ENCODE data around the gene TWNK.

The TWNK gene

DNA sequence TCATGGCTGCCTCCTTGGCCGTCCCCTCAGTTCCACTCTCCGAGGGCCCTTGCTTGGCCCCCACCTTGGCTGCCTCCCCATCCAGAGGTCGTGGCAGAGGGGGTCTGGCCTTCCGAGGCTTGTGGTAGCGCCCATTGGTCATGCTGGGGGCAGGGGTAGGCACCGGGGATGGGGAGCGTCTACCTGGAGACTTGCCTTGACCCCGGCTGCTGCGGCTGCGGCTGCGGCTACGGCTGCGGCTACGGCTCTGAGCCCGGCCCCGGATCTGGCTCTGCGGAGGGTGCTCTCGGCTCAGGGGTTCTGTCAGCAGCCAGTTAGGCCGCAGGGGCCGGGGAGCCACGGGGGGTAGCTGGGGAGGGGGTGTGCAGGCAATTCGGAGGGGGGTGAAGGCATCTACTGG, 23.0 kb downstream of the TWNK start:
- DNase-seq (ENCODE audit: low read depth in 2 of 2, low spot score in 1 of 2), result no peak

DNA sequence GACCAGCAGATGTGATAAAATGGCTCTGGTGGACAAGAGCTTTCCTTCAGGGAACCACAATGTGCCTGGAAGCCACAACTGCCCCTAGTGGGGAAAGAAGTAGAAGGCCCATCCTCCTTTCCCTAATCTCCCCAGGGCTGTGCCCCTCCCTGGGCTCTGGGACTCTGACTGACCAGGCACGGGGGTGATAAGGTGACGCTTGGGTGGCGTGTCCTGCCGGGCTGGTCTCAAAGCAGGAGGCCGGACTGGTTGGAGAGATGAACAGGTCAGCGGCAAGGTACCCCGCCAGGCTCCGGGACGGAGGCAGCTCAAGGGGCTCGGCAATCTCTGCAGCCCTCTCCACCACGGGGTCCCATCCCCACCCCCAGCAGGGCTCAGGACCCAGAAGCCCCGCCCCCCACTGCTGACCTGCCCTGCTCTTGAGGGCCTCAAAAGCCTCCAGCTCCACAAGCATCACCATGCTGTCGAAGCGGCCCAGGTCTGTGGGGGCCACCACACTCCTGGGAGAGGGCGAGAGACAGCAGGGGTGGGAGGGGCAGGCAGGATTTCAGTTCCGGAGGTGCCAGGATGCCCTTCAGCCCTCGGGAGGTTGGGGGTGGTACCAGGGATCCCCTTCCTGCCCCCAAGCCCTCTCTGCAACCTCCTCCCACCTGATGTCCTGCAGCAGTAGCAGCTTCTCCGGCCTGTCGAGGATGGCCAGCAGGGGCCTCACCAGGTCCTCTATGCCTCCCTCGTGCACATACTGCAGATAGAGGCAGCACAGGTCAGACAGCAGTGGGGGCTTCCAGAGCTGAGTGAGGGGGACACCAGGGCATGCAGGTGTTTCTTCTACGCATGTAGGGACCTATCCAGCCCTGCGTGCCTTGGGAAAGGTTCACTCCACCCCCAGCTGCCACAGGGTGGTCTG, 24.4 kb downstream of the TWNK start:
- DNase-seq (ENCODE audit: low read depth in 2 of 2, low spot score in 1 of 2), result no peak

DNA sequence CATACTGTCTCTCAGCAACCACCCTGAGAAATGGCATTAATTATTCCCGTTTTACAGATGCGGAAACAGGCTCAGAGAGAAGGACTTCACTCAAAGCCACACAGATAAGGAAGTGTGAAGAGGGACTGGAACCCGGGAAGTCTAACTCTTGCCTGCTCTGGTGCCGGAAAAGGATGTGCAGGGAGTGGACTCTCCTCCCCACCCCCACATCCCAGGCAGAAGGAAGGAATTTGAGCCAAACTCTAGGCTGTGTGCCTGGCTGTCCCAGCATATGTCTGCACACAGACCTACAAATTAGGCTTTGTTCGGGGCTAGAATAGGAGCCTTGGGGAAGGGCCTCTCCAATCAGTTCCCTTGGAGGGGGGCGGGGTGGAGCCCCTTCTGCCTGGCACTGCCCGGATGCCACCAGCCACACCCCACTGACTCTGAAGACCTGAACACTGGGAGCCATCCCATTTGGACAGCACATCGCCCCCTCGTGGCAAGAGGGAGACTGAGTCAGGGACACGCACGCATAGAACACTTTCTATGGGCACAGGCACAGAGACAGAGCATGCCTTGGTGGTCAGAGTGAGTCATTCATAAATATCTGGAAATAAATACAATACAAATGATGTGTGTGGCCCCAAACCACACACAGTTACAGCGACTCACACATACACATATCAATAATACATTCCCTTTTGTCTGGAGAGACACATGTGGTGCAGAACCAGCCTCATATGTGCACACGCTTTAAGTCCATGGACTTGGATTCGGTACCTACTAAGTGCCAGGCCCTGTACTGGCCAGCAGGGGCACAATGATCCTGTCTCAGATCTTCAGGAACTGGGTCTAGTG, 25.4 kb downstream of the TWNK start:
- peak in 1 of 2 donors; percentile 61 for DNase-seq (ENCODE audit: low read depth in 2 of 2, low spot score in 1 of 2)

DNA sequence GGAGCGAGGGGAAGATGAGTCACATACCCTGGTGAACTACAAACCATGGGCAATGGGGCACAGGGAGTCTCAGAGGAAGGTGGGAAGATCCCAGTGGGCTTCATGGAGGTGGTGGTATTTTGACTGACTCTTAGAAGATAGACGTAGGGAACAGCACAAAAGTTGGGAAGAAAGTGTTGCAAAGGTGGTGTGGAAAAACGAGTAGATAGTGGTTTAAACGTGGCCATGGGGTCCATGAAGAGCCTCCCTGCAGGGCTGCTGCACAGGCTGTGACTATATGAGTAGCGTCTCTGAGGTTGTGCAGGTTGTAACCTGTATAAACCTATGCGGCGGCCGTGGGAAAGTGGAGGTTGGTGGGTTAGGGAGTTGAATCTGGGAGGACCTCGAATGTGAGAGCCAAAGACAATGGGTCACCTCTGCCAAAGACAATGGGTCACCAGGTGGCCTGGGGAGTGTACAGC, 26.1 kb downstream of the TWNK start:
- DNase-seq (ENCODE audit: low read depth in 2 of 2, low spot score in 1 of 2), result no peak

DNA sequence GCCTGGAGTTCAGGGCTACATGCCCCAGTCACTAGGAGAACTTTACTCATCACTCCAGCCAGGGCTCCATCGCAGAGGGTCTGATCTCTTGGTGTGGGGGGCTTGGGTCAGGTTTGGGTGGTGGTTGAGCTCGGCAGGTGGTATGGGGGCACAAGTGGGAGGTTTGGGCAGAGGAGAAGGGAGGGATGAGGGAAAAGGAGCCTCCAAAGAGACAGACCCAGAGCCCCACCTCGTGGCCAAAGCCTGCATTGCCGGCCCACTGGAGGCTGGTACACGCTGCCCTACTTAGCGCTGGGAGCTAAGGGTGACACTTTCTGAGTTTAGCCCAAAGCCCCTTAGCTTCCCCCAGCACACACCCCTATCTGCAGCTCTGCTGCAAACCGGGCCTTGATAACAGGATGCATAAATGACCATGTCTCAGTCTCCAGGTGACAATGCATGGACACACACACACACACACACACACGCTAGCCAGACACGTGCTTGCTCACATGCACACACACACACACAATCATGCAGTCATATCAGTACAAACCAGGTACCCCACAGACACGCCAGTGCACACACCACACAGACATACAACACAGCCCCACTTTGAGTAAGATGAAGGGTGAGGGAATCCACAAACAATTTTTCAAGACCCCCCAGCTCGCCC, 27.0 kb downstream of the TWNK start:
- peak; percentile 49 to 60 for DNase-seq (ENCODE audit: low read depth in 2 of 2, low spot score in 1 of 2)

DNA sequence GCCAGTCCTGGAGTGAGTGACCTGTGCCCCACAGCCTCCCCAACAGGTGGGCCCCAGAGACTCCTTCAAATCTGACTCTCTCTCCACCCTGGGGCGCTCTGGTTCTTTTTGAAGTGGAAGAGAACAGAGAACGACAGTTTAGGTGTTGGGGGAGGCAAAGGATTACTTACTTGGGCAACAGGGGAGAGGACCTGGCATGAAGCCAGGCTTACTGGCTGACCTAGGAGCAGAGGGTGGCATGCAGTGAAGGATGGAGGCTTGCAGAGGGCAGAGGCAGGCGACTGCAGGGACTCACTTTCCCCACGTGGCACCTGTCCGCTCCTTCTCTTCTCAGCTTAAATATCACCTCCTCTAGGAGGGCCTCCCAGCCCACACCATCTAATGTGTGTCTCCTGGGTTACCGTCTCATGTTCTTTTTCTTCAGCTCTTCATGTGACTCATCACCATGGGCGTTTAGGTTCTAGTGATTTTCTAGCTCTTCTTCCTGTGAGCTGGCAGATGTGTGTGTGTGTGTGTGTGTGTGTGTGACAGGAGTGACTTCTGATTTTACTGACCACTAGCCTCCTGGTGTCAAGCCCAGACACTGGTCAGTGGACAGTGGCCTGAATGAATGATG, 27.7 kb downstream of the TWNK start:
- DNase-seq (ENCODE audit: low read depth in 2 of 2, low spot score in 1 of 2), result no peak

DNA sequence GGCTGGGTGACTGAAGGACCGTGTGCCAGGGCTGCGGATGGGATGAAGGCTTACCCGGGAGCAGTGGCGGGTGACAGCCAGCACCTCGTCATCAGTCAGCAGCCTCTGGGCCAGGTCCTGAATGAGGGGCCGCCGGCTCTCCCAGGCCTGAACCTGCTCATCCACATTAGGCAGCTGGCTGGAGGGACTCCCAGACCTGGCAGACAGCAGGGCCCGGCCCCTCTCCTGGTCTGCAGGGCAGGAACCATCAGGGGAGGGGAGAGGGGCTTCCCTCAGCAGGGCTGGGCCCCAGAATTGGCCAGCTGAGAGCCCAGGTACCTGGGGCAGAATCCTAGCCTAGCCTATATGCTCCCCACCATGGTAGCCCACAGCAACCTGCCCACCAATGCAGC, 28.2 kb downstream of the TWNK start:
- no peak for DNase-seq (ENCODE audit: low read depth in 2 of 2, low spot score in 1 of 2)

DNA sequence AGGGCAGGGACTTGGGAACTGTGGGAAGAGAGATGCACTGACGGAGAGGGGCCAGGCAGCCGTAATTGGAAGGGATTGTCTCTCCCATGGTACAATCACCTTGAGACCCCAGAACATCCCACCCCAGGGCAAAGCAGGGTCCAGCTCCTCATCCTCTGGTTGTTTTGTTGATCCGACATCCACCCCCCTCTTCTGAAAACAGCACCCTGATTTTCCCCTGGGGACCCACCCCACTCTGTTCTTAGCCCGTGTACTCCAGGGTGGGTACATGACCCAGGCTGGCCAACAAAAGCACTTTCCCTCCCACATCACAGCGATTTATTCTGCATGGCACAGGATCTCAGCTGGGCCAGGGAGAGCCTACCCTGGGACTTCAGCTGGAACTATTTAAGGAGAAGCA, 29.5 kb downstream of the TWNK start:
- no peak for DNase-seq (ENCODE audit: low read depth in 2 of 2, low spot score in 1 of 2)

DNA sequence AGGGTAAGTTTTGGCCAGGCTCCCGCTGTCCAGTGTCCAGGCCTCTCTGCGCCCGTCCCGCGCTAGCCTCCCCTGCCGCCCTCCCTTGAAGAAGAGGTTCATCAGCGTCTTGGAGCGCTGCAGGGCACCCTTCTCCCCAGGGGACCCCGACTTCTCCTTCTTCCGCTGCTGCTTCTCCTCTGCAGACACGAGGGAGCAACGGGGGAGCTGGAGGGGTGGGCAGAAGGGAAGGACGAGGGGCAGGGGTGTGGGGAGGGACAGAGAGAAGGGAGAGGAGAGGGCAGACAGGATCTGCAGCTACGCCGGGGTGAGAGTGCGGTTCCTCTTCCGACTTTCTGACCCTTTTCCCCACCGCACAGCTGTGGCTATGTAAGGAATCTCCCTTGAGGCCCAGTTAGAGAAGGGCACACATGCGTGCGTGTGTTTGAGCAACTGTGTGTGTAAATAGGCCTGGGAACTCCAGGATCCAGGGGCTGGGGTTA, 30.8 kb downstream of the TWNK start:
- no peak for DNase-seq (ENCODE audit: low read depth in 2 of 2, low spot score in 1 of 2)

DNA sequence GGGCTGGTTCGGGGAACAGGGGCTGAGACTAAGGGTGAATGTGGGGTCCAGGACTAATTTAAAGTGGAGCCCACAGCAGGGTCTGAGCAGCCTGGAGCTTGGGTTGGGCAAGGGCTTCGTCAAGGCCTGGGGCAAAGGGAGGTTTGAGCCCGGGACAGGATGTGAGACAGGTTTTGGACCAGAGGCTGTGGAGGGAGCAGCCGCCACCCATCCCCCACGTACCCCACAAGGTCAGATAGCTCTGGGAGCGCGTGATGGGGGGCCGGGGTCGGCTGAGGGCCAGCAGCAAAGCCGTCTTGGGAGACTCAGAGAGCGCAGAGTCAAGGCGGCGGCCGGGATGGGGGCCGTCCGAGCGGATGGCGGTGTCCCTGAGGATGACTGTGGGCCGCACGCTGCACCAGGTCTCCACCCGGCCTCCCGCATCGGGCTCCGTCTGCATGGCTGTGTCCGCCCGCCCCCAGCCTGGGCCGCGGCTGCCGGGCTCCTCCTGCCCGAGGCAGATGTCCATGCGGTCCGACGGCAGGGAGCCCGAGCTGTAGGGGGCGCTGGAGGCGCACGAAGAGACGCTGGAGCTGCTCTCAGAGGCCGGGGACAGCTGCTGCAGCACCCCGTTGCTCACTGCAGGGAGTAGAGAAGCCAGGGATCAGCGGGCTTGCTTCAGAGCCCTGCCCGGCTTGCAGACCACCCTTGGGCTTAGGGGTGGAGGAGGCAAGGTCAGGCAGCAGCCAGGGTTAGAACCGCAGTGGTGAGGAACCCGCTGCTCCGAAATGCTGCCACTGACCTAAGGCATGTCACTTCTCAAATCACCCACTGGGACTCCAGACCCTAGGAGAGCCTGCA, 31.5 kb downstream of the TWNK start:
- DNase-seq (ENCODE audit: low read depth in 2 of 2, low spot score in 1 of 2), result no peak

DNA sequence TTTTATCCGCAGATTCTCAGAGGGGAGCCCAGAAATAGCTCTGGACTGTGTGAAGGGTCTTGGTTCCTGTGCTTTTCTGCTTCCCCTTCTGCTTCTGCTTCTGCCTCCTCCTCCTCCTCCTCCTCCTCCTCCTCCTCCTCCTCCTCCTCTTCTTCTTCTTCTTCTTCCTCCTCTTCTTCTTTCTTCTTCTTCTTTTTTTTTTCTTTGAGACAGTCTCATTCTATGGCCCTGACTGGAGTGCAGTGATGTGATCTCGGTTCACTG, 32.0 kb downstream of the TWNK start:
- DNase-seq (ENCODE audit: low read depth in 2 of 2, low spot score in 1 of 2), result no peak

DNA sequence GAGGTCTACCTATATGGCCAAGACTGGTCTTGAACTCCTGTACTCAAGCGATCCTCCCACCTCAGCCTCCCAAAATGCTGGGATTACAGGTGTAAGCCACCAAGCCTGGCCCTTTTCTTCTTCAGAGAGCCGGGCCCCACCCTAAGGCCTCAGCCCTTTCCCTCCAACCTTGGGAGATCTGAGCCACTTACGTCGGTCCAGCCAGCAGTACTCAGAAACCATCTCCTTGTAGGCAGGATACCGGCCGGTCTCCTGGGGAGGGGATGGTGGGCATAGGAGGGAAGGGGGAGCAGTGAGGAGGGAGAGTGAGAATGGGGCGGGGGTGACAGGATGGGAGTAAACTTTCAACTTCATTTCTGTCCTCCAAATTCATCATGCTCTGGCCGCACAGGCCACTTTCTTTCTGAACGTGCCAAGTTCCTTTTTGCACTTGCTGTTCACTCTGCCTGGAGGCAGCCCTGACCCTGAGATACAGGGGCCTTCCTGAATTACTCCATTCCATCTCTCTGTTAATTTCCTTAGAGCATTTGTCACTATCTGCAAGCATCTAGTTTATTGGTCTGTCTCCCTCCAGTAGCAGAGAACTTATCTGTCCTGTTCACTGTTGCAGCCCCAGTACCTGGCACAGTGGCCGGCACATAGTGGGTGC, 33.2 kb downstream of the TWNK start:
- no peak for DNase-seq (ENCODE audit: low read depth in 2 of 2, low spot score in 1 of 2)

DNA sequence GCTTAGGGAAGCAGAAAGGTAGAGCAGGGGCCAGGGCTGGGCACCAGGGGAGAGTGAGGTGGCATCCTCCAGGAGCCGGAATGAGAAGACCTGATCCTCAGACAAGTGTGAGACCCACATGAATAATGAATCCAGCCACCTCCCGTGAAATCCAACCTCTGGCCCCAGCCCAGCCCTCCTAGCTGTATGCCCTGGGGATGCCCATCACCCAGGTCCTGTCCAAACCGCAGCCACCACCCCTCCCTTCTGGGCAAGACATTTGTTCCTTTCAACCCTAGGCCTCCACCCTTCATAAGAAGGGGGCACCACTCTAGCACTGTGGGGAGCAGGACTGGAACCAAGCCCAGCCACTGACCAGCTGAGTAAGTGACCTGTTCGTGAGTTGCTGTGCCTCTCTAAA, 33.9 kb downstream of the TWNK start:
- DNase-seq (ENCODE audit: low read depth in 2 of 2, low spot score in 1 of 2), result no peak

DNA sequence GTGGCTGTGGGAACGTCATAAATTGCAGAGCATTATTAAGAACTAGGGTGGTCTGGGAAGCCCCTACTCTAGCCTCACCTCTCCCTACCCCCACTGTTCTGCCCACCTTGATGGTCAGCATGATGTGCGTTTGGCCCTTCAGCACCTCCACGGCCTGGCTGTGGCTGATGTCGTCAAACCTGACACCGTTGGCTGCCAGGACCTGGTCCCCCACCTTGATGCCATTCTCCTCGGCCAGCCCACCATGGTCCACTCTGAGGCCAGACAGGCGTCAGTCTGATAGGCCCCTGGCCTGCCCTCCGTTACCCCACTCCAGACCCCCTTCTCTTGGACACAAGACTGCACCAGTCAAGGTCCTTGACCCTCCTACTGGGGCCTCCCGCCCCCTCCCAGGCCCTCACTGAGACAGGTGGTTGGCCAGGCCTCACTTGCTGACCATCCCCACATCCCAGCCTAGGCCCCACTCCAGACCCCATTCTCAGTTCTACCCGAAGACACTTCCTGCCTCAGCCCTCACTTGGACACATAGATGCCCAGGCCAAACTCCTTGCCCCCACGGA, 34.4 kb downstream of the TWNK start:
- no peak for DNase-seq (ENCODE audit: low read depth in 2 of 2, low spot score in 1 of 2)

DNA sequence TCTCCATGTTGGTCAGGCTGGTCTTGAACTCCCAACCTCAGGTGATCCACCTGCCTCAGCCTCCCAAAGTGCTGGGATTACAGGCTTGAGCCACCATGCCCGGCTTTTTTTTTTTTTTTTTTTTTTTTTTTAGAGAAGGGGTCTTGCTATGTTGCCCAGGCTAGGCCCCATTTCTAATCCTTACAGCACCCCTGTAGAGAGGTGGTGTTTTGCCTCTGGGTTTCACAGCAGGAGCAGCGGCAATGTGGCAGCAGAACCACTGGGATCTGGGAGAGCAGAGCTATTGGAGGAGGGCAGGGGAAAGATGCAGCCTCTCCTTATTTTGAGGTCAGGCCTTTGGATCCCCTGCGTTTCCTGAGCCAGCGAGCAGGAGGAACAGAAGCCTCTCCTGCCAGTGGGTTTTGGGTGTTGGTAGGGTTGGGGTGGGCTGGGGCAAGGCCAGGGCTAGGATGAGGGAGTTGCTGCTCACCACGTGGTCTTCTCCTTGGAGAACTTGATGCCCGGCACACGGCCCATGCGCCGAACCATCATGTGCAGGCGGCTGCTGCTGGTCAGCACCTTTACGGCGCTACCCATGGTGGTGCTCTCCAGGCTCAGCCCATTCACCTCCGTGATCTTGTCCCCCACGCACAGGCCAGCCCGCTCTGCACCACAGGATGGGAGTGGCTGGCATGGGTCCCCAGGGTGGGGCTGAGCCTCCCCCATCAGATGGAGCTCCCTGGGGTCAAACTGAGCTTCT, 35.8 kb downstream of the TWNK start:
- no peak for DNase-seq (ENCODE audit: low read depth in 2 of 2, low spot score in 1 of 2)

DNA sequence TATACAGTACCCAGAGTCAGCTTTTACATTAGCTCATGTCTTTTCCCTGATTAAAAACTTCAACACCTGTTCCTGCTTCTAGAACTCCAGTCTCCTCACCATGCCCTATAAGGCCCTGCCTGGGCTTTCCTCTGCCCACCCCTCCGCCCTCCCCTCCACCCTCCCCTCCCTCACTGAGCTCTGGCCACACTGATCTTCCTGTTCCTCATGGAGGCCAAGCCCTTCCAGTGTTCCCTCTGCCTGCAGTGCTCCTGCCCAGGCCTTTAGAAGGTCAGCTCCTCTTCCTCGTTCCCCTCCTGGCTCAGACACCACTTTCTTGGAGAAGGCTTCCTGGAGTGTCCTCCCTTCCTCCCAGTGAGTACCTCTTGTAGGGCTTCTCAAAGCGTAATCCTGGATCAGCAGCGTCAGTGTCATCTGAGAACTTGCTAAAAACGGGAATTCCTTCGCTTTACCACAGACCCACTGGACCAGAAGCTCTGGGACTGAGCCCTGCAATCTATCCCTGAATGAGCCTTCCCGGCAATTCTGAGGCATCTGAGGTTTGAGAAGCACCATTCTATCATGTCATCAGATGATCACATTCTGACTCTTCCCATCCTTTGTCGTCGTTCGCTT, 39.9 kb downstream of the TWNK start:
- no peak for DNase-seq (ENCODE audit: low read depth in 2 of 2, low spot score in 1 of 2)

DNA sequence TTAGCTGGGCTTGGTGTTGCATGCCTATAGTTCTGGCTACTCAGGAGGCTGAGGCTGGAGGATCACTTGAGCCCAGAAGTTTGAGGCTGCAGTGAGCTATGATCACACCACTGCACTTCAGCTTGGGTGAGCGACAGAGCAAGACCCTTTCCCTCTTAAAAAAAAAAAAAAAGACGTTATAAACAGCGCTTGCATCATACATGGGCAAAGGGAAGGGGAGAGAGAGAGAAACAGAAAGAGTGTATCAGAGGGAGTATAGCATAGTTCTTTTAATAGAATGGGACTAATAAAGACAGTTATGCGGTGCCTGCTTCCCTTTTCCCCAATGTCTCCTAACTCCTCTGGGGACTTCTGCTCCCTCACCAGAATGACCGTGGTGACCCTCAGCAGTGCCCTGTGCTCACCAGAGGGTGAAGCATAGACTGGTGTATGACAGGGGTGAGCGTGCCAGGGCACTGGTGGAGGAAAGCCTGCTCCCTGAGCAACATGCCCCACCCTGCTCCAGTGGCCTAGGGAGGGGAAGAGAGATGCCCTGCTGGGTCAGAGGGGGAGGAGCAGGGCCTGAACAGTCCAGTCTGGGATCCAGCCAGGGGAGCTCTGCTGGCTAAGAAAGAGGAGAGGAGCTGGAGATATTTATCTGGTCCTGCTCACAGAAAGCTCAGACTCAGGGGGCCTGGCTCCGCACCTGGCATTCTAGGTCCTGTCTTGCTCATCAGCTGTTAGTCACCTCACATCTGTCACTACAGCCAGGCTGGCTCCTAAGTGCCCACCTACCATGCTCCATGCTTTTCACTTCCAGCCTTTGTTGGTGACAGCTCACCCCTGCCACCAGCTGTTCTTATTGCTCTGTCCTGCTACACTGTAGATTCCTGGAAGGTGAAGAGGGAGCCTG, 41.3 kb downstream of the TWNK start:
- DNase-seq (ENCODE audit: low read depth in 2 of 2, low spot score in 1 of 2), result no peak

All from stimulated activated CD8-positive, alpha-beta memory T cell treated with anti-CD3 and anti-CD28 coated beads, Interleukin-4, amount 100 ng/mL, for 1 hour (primary cell).